ENCODE data around the gene HGF. TPM values are rescaled to one million over a fixed set of nuclear protein-coding genes. Genes with fewer than 3 reads are reported as not detected.

Gene HGF
- total RNA-seq, 4 donors from 2014 or later: 0.39 to 1.6 (median 1.4) TPM

GRCh38 chr7:81709836-81710235 is 60.0 kb downstream of the HGF start:
- Histone ChIP-seq H3K27me3 (no peaks in the 10 kb centered on the region), H3K27ac (no peak overlapping the region), H3K4me3 (no peak overlapping the region), H3K9me3 (no peaks in the 10 kb centered on the region), H3K36me3 (no peaks in the 10 kb centered on the region), H3K4me1 (no peaks in the 10 kb centered on the region)
- DNase-seq (no peak), ATAC-seq (no peak)
- intact Hi-C loops (cut with DNase I; ENCODE audit: low total_unique reads): no loop called here
- TF ChIP-seq, protein P1, sequence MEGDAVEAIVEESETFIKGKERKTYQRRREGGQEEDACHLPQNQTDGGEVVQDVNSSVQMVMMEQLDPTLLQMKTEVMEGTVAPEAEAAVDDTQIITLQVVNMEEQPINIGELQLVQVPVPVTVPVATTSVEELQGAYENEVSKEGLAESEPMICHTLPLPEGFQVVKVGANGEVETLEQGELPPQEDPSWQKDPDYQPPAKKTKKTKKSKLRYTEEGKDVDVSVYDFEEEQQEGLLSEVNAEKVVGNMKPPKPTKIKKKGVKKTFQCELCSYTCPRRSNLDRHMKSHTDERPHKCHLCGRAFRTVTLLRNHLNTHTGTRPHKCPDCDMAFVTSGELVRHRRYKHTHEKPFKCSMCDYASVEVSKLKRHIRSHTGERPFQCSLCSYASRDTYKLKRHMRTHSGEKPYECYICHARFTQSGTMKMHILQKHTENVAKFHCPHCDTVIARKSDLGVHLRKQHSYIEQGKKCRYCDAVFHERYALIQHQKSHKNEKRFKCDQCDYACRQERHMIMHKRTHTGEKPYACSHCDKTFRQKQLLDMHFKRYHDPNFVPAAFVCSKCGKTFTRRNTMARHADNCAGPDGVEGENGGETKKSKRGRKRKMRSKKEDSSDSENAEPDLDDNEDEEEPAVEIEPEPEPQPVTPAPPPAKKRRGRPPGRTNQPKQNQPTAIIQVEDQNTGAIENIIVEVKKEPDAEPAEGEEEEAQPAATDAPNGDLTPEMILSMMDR (IDR thresholded peaks at IDR 0.05 in 4 of 5, conservative IDR thresholded peaks at IDR 0.05 in 1 of 5): no peak
- no peak for TF ChIP-seq POLR2A (IDR thresholded peaks at IDR 0.05)
- in situ Hi-C loops (cut with MboI; ENCODE audit: low sequenced_read_pairs in 4 of 4): no loop called here

GRCh38 chr7:81707966-81708365 is 61.9 kb downstream of the HGF start:
- H3K9me3 ChIP-seq: no peaks in the 10 kb centered on the region
- ATAC-seq: no peak

GRCh38 chr7:81707196-81707595 is 62.7 kb downstream of the HGF start:
- in situ Hi-C loops (cut with MboI; ENCODE audit: low sequenced_read_pairs in 4 of 4): no loop called here
- H3K4me1 ChIP-seq: no peaks in the 10 kb centered on the region

More at GRCh38 chr7:81707966-81708365, 61.9 kb downstream of the HGF start:
- no peaks in the 10 kb centered on the region for H3K4me1 ChIP-seq
- no peaks in the 10 kb centered on the region for H3K36me3 ChIP-seq
- DNase-seq: no peak
- intact Hi-C loops (cut with DNase I; ENCODE audit: low total_unique reads): no loop called here
- no peak overlapping the region for H3K27ac ChIP-seq
- no peak overlapping the region for H3K4me3 ChIP-seq
- in situ Hi-C loops (cut with MboI; ENCODE audit: low sequenced_read_pairs in 4 of 4): no loop called here
- H3K27me3 ChIP-seq: no peaks in the 10 kb centered on the region
- TF ChIP-seq, protein P1 (IDR thresholded peaks at IDR 0.05 in 4 of 5, conservative IDR thresholded peaks at IDR 0.05 in 1 of 5): no peak
- no peak for TF ChIP-seq POLR2A (IDR thresholded peaks at IDR 0.05)

DNA sequence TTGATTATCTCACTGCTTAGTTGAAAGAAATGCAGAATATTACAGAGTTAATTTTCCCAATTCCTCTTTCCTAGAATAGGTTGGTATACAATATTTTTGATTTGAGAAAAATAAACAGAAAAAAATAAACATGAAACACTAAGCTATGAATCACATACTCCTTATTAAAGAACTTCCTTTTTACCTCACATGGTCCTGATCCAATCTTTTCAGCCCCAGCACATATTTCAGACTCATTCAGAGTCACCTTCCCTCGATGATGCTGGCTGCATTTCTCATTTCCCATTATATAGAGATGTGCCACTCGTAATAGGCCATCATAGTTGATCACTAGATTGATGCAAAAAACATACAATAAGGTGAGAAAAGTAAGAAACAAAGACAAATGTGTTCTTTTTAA is 64.6 kb downstream of the HGF start:
- no peaks in the 10 kb centered on the region for H3K4me1 ChIP-seq
- H3K4me3 ChIP-seq: no peak overlapping the region
- H3K9me3 ChIP-seq: no peaks in the 10 kb centered on the region
- TF ChIP-seq, protein P1 (IDR thresholded peaks at IDR 0.05 in 4 of 5, conservative IDR thresholded peaks at IDR 0.05 in 1 of 5): no peak
- no peak for TF ChIP-seq POLR2A (IDR thresholded peaks at IDR 0.05)
- intact Hi-C loops (cut with DNase I; ENCODE audit: low total_unique reads): no loop called here
- no peak overlapping the region for H3K27ac ChIP-seq
- ATAC-seq: no peak
- no peaks in the 10 kb centered on the region for H3K27me3 ChIP-seq
- in situ Hi-C loops (cut with MboI; ENCODE audit: low sequenced_read_pairs in 4 of 4): no loop called here
- H3K36me3 ChIP-seq: no peaks in the 10 kb centered on the region
- DNase-seq: no peak

More at GRCh38 chr7:81707196-81707595, 62.7 kb downstream of the HGF start:
- H3K27me3 ChIP-seq: no peaks in the 10 kb centered on the region
- H3K4me3 ChIP-seq: no peak overlapping the region
- no peak for DNase-seq
- intact Hi-C loops (cut with DNase I; ENCODE audit: low total_unique reads): no loop called here
- no peaks in the 10 kb centered on the region for H3K36me3 ChIP-seq
- no peak for ATAC-seq
- TF ChIP-seq, protein P1 (IDR thresholded peaks at IDR 0.05 in 4 of 5, conservative IDR thresholded peaks at IDR 0.05 in 1 of 5): no peak
- no peak for TF ChIP-seq POLR2A (IDR thresholded peaks at IDR 0.05)
- H3K27ac ChIP-seq: no peak overlapping the region
- H3K9me3 ChIP-seq: no peaks in the 10 kb centered on the region

- Histone ChIP-seq H3K27me3 (no peaks in the 10 kb centered on the region), H3K9me3 (no peaks in the 10 kb centered on the region), H3K27ac (no peak overlapping the region), H3K36me3 (no peaks in the 10 kb centered on the region), H3K4me3 (no peak overlapping the region), H3K4me1 (no peaks in the 10 kb centered on the region)
- TF ChIP-seq POLR2A (IDR thresholded peaks at IDR 0.05): no peak
- TF ChIP-seq, protein P1 (IDR thresholded peaks at IDR 0.05 in 4 of 5, conservative IDR thresholded peaks at IDR 0.05 in 1 of 5): no peak
- in situ Hi-C loops (cut with MboI; ENCODE audit: low sequenced_read_pairs in 4 of 4) (no loop called here), intact Hi-C loops (cut with DNase I; ENCODE audit: low total_unique reads) (no loop called here)
- DNase-seq (no peak), ATAC-seq (no peak)
These were observed 65.3 kb downstream of the HGF start for GRCh38 chr7:81704595-81704994.

Measured in gastrocnemius medialis (tissue), 4 donors.